Upper lobe of right lung (tissue), 1 donor: ENCODE data around the gene MKS1. TPM values are rescaled to one million over a fixed set of nuclear protein-coding genes. Genes with fewer than 3 reads are reported as not detected.

Source experiments
- ATAC-seq: fragments of 200-7000 bp; cut with Tn5 transposase; one replicate; pipeline ENCODE4 v1.9.1; 2020; ENCODE audit warnings: mild to moderate bottlenecking, moderate library complexity
- DNase-seq: peaks from one replicate; pipeline ENCODE4 v3.0.0-alpha.2; 2020
- H3K27ac ChIP-seq: fragments of 200-600 bp; one replicate; pipeline ENCODE4 v1.8.0; 2022
- H3K27me3 ChIP-seq: fragments of 200-600 bp; one replicate; pipeline ENCODE4 v1.8.0; 2022; ENCODE audit warnings: mild to moderate bottlenecking
- H3K36me3 ChIP-seq: fragments of 200-600 bp; one replicate; pipeline ENCODE4 v1.8.0; 2022
- H3K4me1 ChIP-seq: fragments of 200-600 bp; one replicate; pipeline ENCODE4 v1.8.0; 2022
- H3K4me3 ChIP-seq: fragments of 200-600 bp; one replicate; pipeline ENCODE4 v1.8.0; 2022; ENCODE audit warnings: mild to moderate bottlenecking
- H3K9me3 ChIP-seq: fragments of 200-600 bp; one replicate; pipeline ENCODE4 v1.8.0; 2022
- CTCF ChIP-seq: fragments of 200-600 bp; IDR thresholded peaks from one replicate; pipeline ENCODE4 v1.8.0; 2022; ENCODE audit warnings: antibody characterized with exemption
- intact Hi-C: fragments of 100-400 bp; cut with DNase I; formaldehyde crosslinking; loops from one replicate; pipeline ENCODE4 v1.11.0; 2022
- total RNA-seq: library from RNA; stranded (reverse); fragmentation: NEBNext Ultra II Directional; extraction: Animal tissue kit (Norgen Biotek cat#: 25700); gene quantifications from one replicate; pipeline ENCODE4 v1.2.1, GENCODE V29; 2021
- donor health status: DM: no; HTN: yes; CAD: no; lungs with severe emphysema.

The MKS1 gene
- total RNA-seq, 1 donor from 2014 or later, result 15.9 TPM

DNA sequence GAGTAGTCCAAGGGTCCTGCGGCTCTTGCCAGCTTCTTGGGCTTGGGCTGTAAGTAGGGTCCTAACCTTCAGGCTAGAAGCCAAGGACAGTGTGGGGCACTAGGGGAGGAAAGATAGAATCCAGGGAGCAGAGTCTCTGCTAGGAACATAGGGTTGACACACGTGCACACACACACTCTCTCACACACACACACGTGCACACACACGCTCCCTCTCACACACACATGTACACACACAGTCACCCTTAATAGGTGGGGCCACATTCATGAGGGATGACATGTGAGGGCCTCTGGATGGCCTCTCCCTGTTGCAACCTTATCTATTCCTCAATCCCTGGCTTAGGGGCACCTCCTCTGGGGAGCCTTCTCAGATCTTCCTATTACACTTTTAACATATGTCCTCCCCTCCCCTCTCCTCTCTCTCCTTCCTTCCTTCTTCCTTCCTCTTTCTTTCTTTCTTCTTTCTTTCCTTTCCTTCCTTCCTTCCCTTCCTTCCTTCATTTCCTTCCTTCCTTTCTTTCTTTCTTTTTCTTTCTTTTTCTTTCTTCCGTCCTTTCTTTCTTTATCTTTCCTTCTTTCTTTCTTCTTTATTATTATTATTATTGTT is 23.4 kb downstream of the MKS1 start:
- H3K36me3 ChIP-seq, result no peaks in the 10 kb centered on the region
- no peaks in the 10 kb centered on the region for H3K4me1 ChIP-seq
- H3K27me3 ChIP-seq, result peaks cover 26% of the 10 kb centered on the region
- no peaks in the 10 kb centered on the region for H3K9me3 ChIP-seq
- no peak overlapping the region for H3K4me3 ChIP-seq
- no peak for TF ChIP-seq CTCF
- intact Hi-C loops, result no loop called here
- no peak for ATAC-seq
- H3K27ac ChIP-seq, result no peak overlapping the region
- no peak for DNase-seq

DNA sequence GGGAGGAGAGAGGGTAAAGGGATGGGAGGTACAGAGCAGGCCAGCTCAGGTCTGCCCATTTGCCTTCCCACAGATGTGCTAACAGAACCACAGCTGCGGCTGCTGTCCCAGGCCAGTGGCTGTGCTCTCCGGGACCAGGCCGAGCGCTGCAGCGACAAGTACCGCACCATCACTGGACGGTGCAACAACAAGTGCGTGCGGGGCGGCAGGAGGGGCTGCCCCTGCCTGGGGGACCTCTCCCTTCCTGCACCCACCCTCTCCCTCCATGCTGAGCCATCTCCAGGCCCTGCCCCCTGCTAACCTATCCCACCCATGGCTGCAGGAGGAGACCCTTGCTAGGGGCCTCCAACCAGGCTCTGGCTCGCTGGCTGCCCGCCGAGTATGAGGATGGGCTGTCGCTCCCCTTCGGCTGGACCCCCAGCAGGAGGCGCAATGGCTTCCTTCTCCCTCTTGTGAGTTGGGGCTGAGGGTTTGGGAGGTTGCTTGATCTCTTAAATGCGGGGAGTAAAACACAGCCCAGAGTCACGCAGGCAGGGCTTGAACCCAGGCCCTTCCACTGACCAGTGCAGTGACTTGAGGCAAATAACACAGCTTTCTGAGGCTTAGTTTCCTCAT is 25.3 kb downstream of the MKS1 start:
- Histone ChIP-seq H3K36me3 (no peaks in the 10 kb centered on the region), H3K4me3 (no peak overlapping the region), H3K27ac (no peak overlapping the region), H3K9me3 (no peaks in the 10 kb centered on the region), H3K27me3 (peaks cover 25% of the 10 kb centered on the region), H3K4me1 (no peaks in the 10 kb centered on the region)
- ATAC-seq (no peak), DNase-seq (no peak)
- TF ChIP-seq CTCF, result no peak
- intact Hi-C loops, result no loop called here

DNA sequence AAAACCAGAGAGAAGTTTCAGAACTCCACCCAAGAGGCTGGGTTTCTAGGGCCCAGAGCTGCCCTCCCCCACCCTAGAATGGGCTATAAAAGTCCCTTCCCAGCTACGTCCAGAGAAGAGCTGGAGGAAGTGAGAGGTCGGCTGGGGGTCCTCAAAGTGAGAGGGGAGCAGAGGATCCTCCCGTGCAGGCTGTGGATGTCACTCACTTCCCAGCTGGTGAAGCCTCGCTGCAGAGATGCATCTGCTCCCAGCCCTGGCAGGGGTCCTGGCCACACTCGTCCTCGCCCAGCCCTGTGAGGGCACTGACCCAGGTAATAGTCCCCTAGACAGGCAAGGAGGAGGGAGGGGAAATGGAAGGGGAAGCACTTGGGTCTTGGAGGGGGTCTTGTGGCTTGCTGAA is 26.4 kb downstream of the MKS1 start, which contains the start of gene EPX:
Gene EPX (plus strand): TSS at position 115 of the 400 bp plus-strand sequence. CDS start 121 bp downstream, at position 236.
- H3K4me1 ChIP-seq, result no peaks in the 10 kb centered on the region
- DNase-seq, result no peak
- ATAC-seq, result no peak
- H3K4me3 ChIP-seq, result no peak within 1 kb of the TSS
- intact Hi-C loops, result no loop called here
- peaks cover 13% of the 10 kb centered on the region for H3K27me3 ChIP-seq
- no peak within 1 kb of the TSS for H3K27ac ChIP-seq
- TF ChIP-seq CTCF, result no peak
- H3K36me3 ChIP-seq, result no peaks in the 10 kb centered on the region
- no peaks in the 10 kb centered on the region for H3K9me3 ChIP-seq

GRCh38 chr17:58191241-58191896 is 27.7 kb downstream of the MKS1 start:
- intact Hi-C loops, result no loop called here
- Histone ChIP-seq H3K36me3 (no peaks in the 10 kb centered on the region), H3K27me3 (peaks cover 6% of the 10 kb centered on the region), H3K4me1 (no peaks in the 10 kb centered on the region), H3K4me3 (no peak overlapping the region), H3K9me3 (no peaks in the 10 kb centered on the region), H3K27ac (no peak overlapping the region)
- ATAC-seq (no peak), DNase-seq (no peak)
- TF ChIP-seq CTCF, result no peak

- ATAC-seq (peak; percentile 79), DNase-seq (peak; percentile 88)
- Histone ChIP-seq H3K27me3 (peaks cover 6% of the 10 kb centered on the region), H3K36me3 (no peaks in the 10 kb centered on the region), H3K27ac (no peak overlapping the region), H3K4me1 (no peaks in the 10 kb centered on the region), H3K9me3 (no peaks in the 10 kb centered on the region), H3K4me3 (no peak overlapping the region)
- intact Hi-C loops, result no loop called here
- no peak for TF ChIP-seq CTCF
Measured at GRCh38 chr17:58189436-58190146, 29.5 kb downstream of the MKS1 start.
